CD4-positive, alpha-beta T cell (primary cell): ENCODE results near the gene MCM3. TPM values are rescaled to one million over a fixed set of nuclear protein-coding genes. Genes with fewer than 3 reads are reported as not detected.

Experiments
- ATAC-seq: fragments of 200-7000 bp; cut with Tn5 transposase; one replicate; pipeline ENCODE4 v1.10.0; 2022; ENCODE audit warnings: mild to moderate bottlenecking; ENCODE audit not compliant: poor library complexity
- CTCF ChIA-PET: fragments of 350-600 bp; sonication (Branson Sonifier 250); formaldehyde crosslinking; loops from one replicate; lab custom pipeline; 2021; ENCODE audit warnings: antibody characterized with exemption, inconsistent platforms; lab: Charles Lee
- POLR2A ChIA-PET: fragments of 350-600 bp; sonication (Branson Sonifier 250); formaldehyde crosslinking; loops from one replicate; lab custom pipeline; 2021; ENCODE audit warnings: antibody characterized with exemption, inconsistent platforms; lab: Charles Lee
- DNase-seq, 14 experiments: peaks; one replicate each; pipeline ENCODE4 v3.0.0-alpha.2; 2013 to 2020; ENCODE audit warnings: mixed read lengths in 2 of 14
- H3K27ac ChIP-seq, 2 donors: one replicate each; pipeline versions ENCODE4 v1.5.1 to v1.7.0; 2013; ENCODE audit warnings: low read length in 2 of 2, low read depth in 1 of 2, mild to moderate bottlenecking in 1 of 2
- H3K27me3 ChIP-seq, 2 experiments: 1 replicate in 1 of 2; 2 replicates in 1 of 2; pipeline versions ENCODE4 v1.6.1 to v1.7.0; 2013; ENCODE audit warnings: low read length in 2 of 2, control low read depth in 1 of 2, mild to moderate bottlenecking in 1 of 2, moderate library complexity in 1 of 2; ENCODE audit not compliant: insufficient read depth in 2 of 2, control insufficient read depth in 1 of 2
- H3K36me3 ChIP-seq: one replicate; pipeline ENCODE4 v1.6.1; 2013; ENCODE audit warnings: low read length, control low read depth; ENCODE audit not compliant: insufficient read depth
- H3K4me1 ChIP-seq: one replicate; pipeline ENCODE4 v1.6.1; 2013; ENCODE audit warnings: low read length, control low read depth; ENCODE audit not compliant: insufficient read depth
- H3K4me3 ChIP-seq: one replicate; pipeline ENCODE4 v1.5.1; 2013; ENCODE audit warnings: mild to moderate bottlenecking, low read length, moderate library complexity
- H3K9me3 ChIP-seq, 2 experiments: 1 replicate in 1 of 2; 2 replicates in 1 of 2; pipeline versions ENCODE4 v1.6.1 to v1.7.0; 2013; ENCODE audit warnings: low read length in 2 of 2, mild to moderate bottlenecking in 2 of 2, control low read depth in 1 of 2, moderate library complexity in 1 of 2; ENCODE audit not compliant: control insufficient read depth in 1 of 2, insufficient read depth in 1 of 2
- H3K27ac Mint-ChIP-seq: one replicate; pipeline ENCODE4 v1.8.0; 2020; ENCODE audit warnings: mixed read lengths
- H3K27me3 Mint-ChIP-seq: one replicate; pipeline ENCODE4 v1.8.0; 2021; ENCODE audit warnings: mixed read lengths
- H3K36me3 Mint-ChIP-seq: one replicate; pipeline ENCODE4 v1.8.0; 2021; ENCODE audit warnings: low read depth, mixed read lengths
- H3K4me1 Mint-ChIP-seq: one replicate; pipeline ENCODE4 v1.8.0; 2021; ENCODE audit warnings: low read depth, mixed read lengths
- H3K4me3 Mint-ChIP-seq: one replicate; pipeline ENCODE4 v1.8.0; 2020; ENCODE audit warnings: mild to moderate bottlenecking, mixed read lengths
- H3K9me3 Mint-ChIP-seq: one replicate; pipeline ENCODE4 v1.8.0; 2020; ENCODE audit warnings: mixed read lengths
- CTCF ChIP-seq: fragments of 200-600 bp; IDR thresholded peaks from one replicate; pipeline ENCODE4 v1.8.0; 2022; ENCODE audit warnings: antibody characterized with exemption, mild to moderate bottlenecking
- intact Hi-C, 2 experiments: fragments of 100-400 bp; cut with DNase I in 1 of 2; cut with micrococcal nuclease in 1 of 2; formaldehyde crosslinking; loops; one replicate each; pipeline versions ENCODE4 v1.15.1 to v1.9.0; 2023 to 2025; cut with DNase I, micrococcal nuclease
- total RNA-seq, 174 experiments: library from RNA in 2 of 174; stranded (reverse) in 2 of 174; gene quantifications; one replicate each; pipeline ENCODE4 v1.2.3 and lab custom pipeline; 2021 to 2026

MCM3 gene
- total RNA-seq, 2 experiments from 2014 or later: 9.3 to 10.1 TPM

- Histone ChIP-seq H3K27ac (no peak overlapping the region), H3K9me3 (no peaks in the 10 kb centered on the region), H3K4me1 (peaks cover 3% of the 10 kb centered on the region), H3K4me3 (no peak overlapping the region), H3K27me3 (no peaks in the 10 kb centered on the region), H3K36me3 (no peaks in the 10 kb centered on the region)
- CTCF ChIA-PET: no interaction called here
- Mint-ChIP-seq H3K4me3 (no peak overlapping the region), H3K36me3 (no peaks in the 10 kb centered on the region), H3K27ac (no peak overlapping the region), H3K9me3 (no peaks in the 10 kb centered on the region), H3K27me3 (peaks cover 3% of the 10 kb centered on the region), H3K4me1 (no peaks in the 10 kb centered on the region)
- ATAC-seq (no peak), DNase-seq (no peak)
- TF ChIP-seq CTCF: no peak
- intact Hi-C loops: no loop called here
- POLR2A ChIA-PET: no interaction called here
Measured at GRCh38 chr6:52233005-52233404, 51.5 kb downstream of the MCM3 start.

DNA sequence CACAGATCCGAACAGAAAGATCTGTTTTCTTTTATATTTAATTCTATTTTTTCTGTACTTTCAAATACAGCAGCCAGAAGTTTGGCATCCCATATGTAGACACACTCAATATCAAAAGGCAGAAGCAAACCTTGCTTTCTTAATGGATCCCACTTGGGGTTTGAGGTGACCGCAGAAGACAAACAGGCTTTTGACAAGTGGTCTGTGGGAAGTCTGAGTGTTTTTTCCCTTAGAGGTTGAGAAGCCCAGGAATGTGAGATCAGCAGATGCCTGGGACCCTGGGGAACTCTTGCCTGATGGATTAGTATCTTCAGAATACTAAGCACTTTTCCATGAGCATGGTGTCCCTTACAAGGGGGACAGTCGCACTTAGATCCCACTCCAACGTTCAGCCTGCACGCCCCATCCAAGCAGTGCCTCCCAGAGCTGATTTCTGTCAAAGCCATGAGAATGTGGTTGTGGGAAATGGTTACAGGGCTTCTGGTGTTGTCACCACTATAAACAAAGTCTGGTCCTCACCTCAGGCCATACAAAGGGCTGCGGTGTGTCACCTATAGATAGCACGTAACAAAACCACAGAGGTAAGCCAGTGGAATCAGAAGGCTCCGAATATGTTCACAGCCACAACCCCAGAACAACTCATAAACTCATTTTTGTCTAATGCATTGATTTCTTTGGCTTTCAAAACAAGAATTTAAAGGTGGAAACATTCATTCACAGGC, 53.0 kb downstream of the MCM3 start:
- Histone ChIP-seq H3K27me3 (no peaks in the 10 kb centered on the region), H3K9me3 (no peaks in the 10 kb centered on the region), H3K4me3 (no peak overlapping the region), H3K4me1 (peaks cover 3% of the 10 kb centered on the region), H3K27ac (no peak overlapping the region), H3K36me3 (no peaks in the 10 kb centered on the region)
- no peak for TF ChIP-seq CTCF
- DNase-seq (peak in 3 of 14 experiments; percentile 12 to 27 (median 23)), ATAC-seq (no peak)
- Mint-ChIP-seq H3K9me3 (no peaks in the 10 kb centered on the region), H3K36me3 (no peaks in the 10 kb centered on the region), H3K27me3 (peaks cover 3% of the 10 kb centered on the region), H3K4me3 (no peak overlapping the region), H3K4me1 (peaks cover 5% of the 10 kb centered on the region), H3K27ac (no peak overlapping the region)
- CTCF ChIA-PET: interaction anchor here (1.9 kb wide), 1 partner anchor 8 kb away, joined by 5 read pairs; no protein-coding TSS in a partner anchor
- intact Hi-C loops: no loop called here
- POLR2A ChIA-PET: no interaction called here

DNA sequence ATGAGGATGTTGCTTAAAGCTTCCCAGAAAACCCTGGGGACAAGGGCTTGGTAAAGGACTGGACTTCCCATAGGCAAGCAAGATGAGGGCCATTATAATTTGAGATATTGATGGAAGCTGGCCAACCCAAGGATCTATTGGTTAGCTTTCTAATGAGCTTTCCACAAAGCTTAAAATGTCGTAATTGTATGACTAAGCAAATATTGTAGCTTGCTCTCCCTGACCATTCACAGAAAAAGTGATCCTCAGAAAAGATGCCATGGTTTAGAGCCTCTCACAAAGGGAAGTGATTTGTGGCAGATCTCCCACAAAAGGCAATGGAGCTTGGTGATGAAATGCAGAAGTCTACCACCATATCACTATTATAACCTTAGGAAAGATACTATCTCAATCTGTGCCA, 53.9 kb downstream of the MCM3 start:
- no peak overlapping the region for H3K4me3 ChIP-seq
- no peaks in the 10 kb centered on the region for H3K27me3 ChIP-seq
- intact Hi-C loops: no loop called here
- Mint-ChIP-seq H3K9me3 (no peaks in the 10 kb centered on the region), H3K27me3 (peaks cover 3% of the 10 kb centered on the region), H3K4me1 (peaks cover 5% of the 10 kb centered on the region), H3K27ac (no peak overlapping the region), H3K36me3 (no peaks in the 10 kb centered on the region), H3K4me3 (no peak overlapping the region)
- H3K27ac ChIP-seq: no peak overlapping the region
- CTCF ChIA-PET: interaction anchor here (1.9 kb wide), 1 partner anchor 9 kb away, joined by 5 read pairs; no protein-coding TSS in a partner anchor
- no peak for TF ChIP-seq CTCF
- no peaks in the 10 kb centered on the region for H3K9me3 ChIP-seq
- no peak for DNase-seq
- no peak for ATAC-seq
- POLR2A ChIA-PET: no interaction called here
- H3K4me1 ChIP-seq: peaks cover 3% of the 10 kb centered on the region
- no peaks in the 10 kb centered on the region for H3K36me3 ChIP-seq
